ENCODE measurements around the gene CDS1. TPM values are rescaled to one million over a fixed set of nuclear protein-coding genes. Genes with fewer than 3 reads are reported as not detected.

The CDS1 gene
- total and polyA plus RNA-seq, 2 donors from 2014 or later = 13.5 to 18.8 TPM

- Histone ChIP-seq H3K9me3 (ENCODE audit: control insufficient read depth in 2 of 3, insufficient read depth in 1 of 3, low read length in 3 of 3) (no peaks in the 10 kb centered on the region), H3K4me3 (ENCODE audit: low read length in 3 of 3) (no peak overlapping the region), H3K36me3 (ENCODE audit: control insufficient read depth in 2 of 3, insufficient read depth in 3 of 3, low read length in 3 of 3) (peaks cover 0 to 3% (median 0%) of the 10 kb centered on the region in 3 donors), H3K27ac (ENCODE audit: low read depth in 2 of 2, low read length in 2 of 2) (no peak overlapping the region), H3K27me3 (ENCODE audit: control insufficient read depth, insufficient read depth, low read length) (no peaks in the 10 kb centered on the region), H3K4me1 (ENCODE audit: control insufficient read depth in 2 of 3, insufficient read depth in 2 of 3, low read depth in 1 of 3, low read length in 3 of 3) (no peaks in the 10 kb centered on the region), H3K9ac (ENCODE audit: low read length in 3 of 3) (no peak overlapping the region)
- TF ChIP-seq CTCF (IDR thresholded peaks at IDR 0.05; ENCODE audit: borderline replicate concordance, extremely low read depth, insufficient read depth) = no peak
- FAIRE-seq (no peak), DNase-seq (no peak)
- intact Hi-C loops (cut with DNase I) = no loop called here
Measured at GRCh38 chr4:84606645-84607044, 23.7 kb downstream of the CDS1 start.

GRCh38 chr4:84611531-84611930, 28.6 kb downstream of the CDS1 start:
- peaks cover 0 to 3% (median 0%) of the 10 kb centered on the region in 3 donors for H3K36me3 ChIP-seq (ENCODE audit: control insufficient read depth in 2 of 3, insufficient read depth in 3 of 3, low read length in 3 of 3)
- intact Hi-C loops (cut with DNase I) = no loop called here
- DNase-seq (no peak), FAIRE-seq (no peak)
- no peak overlapping the region for H3K9ac ChIP-seq (ENCODE audit: low read length in 3 of 3)
- H3K4me3 ChIP-seq (ENCODE audit: low read length in 3 of 3) = no peak overlapping the region
- H3K27me3 ChIP-seq (ENCODE audit: control insufficient read depth, insufficient read depth, low read length) = no peaks in the 10 kb centered on the region
- no peaks in the 10 kb centered on the region for H3K9me3 ChIP-seq (ENCODE audit: control insufficient read depth in 2 of 3, insufficient read depth in 1 of 3, low read length in 3 of 3)
- no peak for TF ChIP-seq CTCF (IDR thresholded peaks at IDR 0.05; ENCODE audit: borderline replicate concordance, extremely low read depth, insufficient read depth)
- no peak overlapping the region for H3K27ac ChIP-seq (ENCODE audit: low read depth in 2 of 2, low read length in 2 of 2)
- no peaks in the 10 kb centered on the region for H3K4me1 ChIP-seq (ENCODE audit: control insufficient read depth in 2 of 3, insufficient read depth in 2 of 3, low read depth in 1 of 3, low read length in 3 of 3)

- H3K9me3 ChIP-seq (ENCODE audit: control insufficient read depth in 2 of 3, insufficient read depth in 1 of 3, low read length in 3 of 3) = no peaks in the 10 kb centered on the region
- no peak overlapping the region for H3K27ac ChIP-seq (ENCODE audit: low read depth in 2 of 2, low read length in 2 of 2)
- FAIRE-seq (no peak), DNase-seq (no peak)
- no peak overlapping the region for H3K4me3 ChIP-seq (ENCODE audit: low read length in 3 of 3)
- intact Hi-C loops (cut with DNase I) = no loop called here
- peaks cover 0 to 3% (median 0%) of the 10 kb centered on the region in 3 donors for H3K36me3 ChIP-seq (ENCODE audit: control insufficient read depth in 2 of 3, insufficient read depth in 3 of 3, low read length in 3 of 3)
- no peak for TF ChIP-seq CTCF (IDR thresholded peaks at IDR 0.05; ENCODE audit: borderline replicate concordance, extremely low read depth, insufficient read depth)
- H3K4me1 ChIP-seq (ENCODE audit: control insufficient read depth in 2 of 3, insufficient read depth in 2 of 3, low read depth in 1 of 3, low read length in 3 of 3) = no peaks in the 10 kb centered on the region
- H3K9ac ChIP-seq (ENCODE audit: low read length in 3 of 3) = no peak overlapping the region
- no peaks in the 10 kb centered on the region for H3K27me3 ChIP-seq (ENCODE audit: control insufficient read depth, insufficient read depth, low read length)
Measured at GRCh38 chr4:84614891-84615290, 32.0 kb downstream of the CDS1 start.

- H3K27ac ChIP-seq (ENCODE audit: low read depth in 2 of 2, low read length in 2 of 2) = no peak overlapping the region
- H3K36me3 ChIP-seq (ENCODE audit: control insufficient read depth in 2 of 3, insufficient read depth in 3 of 3, low read length in 3 of 3) = peaks cover 0 to 3% (median 0%) of the 10 kb centered on the region in 3 donors
- no peak overlapping the region for H3K4me3 ChIP-seq (ENCODE audit: low read length in 3 of 3)
- H3K4me1 ChIP-seq (ENCODE audit: control insufficient read depth in 2 of 3, insufficient read depth in 2 of 3, low read depth in 1 of 3, low read length in 3 of 3) = no peaks in the 10 kb centered on the region
- DNase-seq (no peak), FAIRE-seq (no peak)
- intact Hi-C loops (cut with DNase I) = no loop called here
- H3K27me3 ChIP-seq (ENCODE audit: control insufficient read depth, insufficient read depth, low read length) = no peaks in the 10 kb centered on the region
- no peaks in the 10 kb centered on the region for H3K9me3 ChIP-seq (ENCODE audit: control insufficient read depth in 2 of 3, insufficient read depth in 1 of 3, low read length in 3 of 3)
- no peak overlapping the region for H3K9ac ChIP-seq (ENCODE audit: low read length in 3 of 3)
- TF ChIP-seq CTCF (IDR thresholded peaks at IDR 0.05; ENCODE audit: borderline replicate concordance, extremely low read depth, insufficient read depth) = no peak
Measured at GRCh38 chr4:84615355-84615754, 32.4 kb downstream of the CDS1 start.
